Stomach (tissue), 4 donors: ENCODE data around the gene NRTN.

Experiments used
- EP300 ChIP-seq: sonication (generic); formaldehyde crosslinking; IDR thresholded peaks from one replicate; pipeline ENCODE4 v1.6.1; 2017; ENCODE audit warnings: antibody characterized with exemption
- POLR2A ChIP-seq, 4 donors: fragments of 450-650 bp; IDR thresholded peaks; one replicate each; pipeline ENCODE4 v1.6.1; 2016; ENCODE audit warnings: antibody characterized with exemption in 4 of 4, control low read depth in 2 of 4, mild to moderate bottlenecking in 1 of 4, moderate library complexity in 1 of 4
- TF ChIP-seq, protein P1 (sequence below), 7 experiments: fragments of 450-650 bp in 4 of 7; fragments of 200-600 bp in 3 of 7; sonication (generic) in 3 of 7; IDR thresholded peaks; one replicate each; pipeline ENCODE4 v1.5.1; 2016 to 2019; ENCODE audit warnings: antibody characterized with exemption in 7 of 7, control low read depth in 2 of 7, mild to moderate bottlenecking in 1 of 7

DNA sequence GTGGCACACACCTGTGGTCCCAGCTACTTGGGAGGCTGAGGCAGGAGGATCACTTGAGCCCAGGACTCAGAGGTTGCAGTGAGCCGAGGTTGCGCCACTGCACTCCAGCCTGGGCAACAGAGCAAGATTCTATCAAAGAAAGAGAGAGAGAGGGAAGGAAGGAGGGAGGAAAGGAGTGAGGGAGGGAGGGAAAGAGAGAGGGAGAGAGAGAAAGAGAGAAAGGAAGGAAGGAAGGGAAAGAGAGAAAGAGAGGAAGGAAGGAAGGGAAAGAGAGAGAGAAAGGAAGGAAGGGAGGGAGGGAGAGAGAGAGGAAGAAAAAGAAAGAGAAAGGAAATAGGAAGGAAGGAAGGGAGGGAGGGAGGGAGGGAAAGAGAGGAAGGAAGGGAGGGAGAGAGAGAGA lies 12.4 kb downstream of the NRTN start:
- TF ChIP-seq, protein P1, sequence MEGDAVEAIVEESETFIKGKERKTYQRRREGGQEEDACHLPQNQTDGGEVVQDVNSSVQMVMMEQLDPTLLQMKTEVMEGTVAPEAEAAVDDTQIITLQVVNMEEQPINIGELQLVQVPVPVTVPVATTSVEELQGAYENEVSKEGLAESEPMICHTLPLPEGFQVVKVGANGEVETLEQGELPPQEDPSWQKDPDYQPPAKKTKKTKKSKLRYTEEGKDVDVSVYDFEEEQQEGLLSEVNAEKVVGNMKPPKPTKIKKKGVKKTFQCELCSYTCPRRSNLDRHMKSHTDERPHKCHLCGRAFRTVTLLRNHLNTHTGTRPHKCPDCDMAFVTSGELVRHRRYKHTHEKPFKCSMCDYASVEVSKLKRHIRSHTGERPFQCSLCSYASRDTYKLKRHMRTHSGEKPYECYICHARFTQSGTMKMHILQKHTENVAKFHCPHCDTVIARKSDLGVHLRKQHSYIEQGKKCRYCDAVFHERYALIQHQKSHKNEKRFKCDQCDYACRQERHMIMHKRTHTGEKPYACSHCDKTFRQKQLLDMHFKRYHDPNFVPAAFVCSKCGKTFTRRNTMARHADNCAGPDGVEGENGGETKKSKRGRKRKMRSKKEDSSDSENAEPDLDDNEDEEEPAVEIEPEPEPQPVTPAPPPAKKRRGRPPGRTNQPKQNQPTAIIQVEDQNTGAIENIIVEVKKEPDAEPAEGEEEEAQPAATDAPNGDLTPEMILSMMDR (IDR thresholded peaks at IDR 0.05): no peak
- TF ChIP-seq EP300: no peak
- TF ChIP-seq POLR2A (IDR thresholded peaks at IDR 0.05): no peak
